NCI-H2196 treated with DMSO at 0.1 percent for 48 hours (cell line): ENCODE data around the gene DDN.

Source experiments
- DNase-seq: peaks from one replicate; lab custom pipeline; 2025; ENCODE audit not compliant: unreplicated experiment; lab: John Stamatoyannopoulos, UW

Gene DDN

DNA sequence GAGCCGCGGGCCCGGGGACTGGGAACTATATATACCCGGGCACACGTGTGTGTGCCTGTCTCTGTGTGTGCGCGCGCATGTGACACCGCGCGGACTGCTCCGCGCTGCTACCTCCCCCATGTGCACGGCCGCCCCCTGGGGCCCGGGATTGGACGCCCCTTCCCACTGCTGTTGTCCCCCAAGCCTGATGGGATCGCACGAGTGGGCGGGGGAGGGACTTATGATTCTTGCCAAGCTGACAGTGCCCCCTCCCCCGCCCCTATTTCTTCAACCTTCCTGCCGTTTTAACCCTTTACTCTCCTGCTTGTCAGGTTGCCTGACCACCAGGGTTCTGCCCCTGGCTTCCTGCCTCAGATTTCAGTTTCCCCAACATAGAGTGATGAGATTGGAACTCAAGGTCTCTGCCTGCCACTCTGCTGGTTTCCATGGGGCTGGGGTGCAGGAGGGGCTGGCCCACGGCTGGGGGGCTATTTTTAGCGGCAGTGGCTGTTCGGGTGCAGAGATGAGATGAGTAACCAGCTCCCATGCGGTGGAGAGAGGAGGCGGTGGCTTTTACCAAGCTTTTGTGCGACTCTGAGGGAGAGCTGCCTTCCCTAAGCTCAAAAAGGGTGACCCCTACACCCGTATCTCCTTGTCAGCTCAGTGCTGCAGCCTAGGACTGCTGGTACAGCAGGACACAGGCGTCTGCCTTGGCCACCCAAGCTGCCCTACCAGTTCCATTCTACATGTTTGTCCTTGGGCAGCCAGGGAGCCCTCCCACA is at the start of gene DDN:
Gene DDN (minus strand): TSS at position 5 of the 761 bp plus-strand sequence. CDS start 88 bp downstream, outside the sequence.
- no peak for DNase-seq

DNA sequence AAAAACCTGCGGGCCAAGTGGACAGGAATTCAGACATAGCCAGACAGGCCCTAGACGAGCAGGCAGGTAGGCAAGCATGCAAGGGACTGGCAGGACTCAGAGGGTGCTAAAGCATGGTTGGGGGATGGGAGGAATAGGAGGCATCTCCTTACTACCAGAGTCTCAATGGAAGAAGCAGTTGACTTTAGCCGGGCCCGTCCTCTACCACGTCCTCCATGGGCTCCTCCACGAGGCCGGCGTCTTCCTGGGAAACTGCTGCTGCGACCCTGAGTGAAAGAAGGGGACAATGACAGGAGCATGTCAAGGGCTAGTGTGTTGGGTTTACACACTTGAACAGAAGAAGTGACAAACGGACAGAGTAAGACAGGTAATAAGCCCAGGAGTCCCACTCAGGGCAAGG is 49.8 kb upstream of the DDN start:
- no peak for DNase-seq

DNA sequence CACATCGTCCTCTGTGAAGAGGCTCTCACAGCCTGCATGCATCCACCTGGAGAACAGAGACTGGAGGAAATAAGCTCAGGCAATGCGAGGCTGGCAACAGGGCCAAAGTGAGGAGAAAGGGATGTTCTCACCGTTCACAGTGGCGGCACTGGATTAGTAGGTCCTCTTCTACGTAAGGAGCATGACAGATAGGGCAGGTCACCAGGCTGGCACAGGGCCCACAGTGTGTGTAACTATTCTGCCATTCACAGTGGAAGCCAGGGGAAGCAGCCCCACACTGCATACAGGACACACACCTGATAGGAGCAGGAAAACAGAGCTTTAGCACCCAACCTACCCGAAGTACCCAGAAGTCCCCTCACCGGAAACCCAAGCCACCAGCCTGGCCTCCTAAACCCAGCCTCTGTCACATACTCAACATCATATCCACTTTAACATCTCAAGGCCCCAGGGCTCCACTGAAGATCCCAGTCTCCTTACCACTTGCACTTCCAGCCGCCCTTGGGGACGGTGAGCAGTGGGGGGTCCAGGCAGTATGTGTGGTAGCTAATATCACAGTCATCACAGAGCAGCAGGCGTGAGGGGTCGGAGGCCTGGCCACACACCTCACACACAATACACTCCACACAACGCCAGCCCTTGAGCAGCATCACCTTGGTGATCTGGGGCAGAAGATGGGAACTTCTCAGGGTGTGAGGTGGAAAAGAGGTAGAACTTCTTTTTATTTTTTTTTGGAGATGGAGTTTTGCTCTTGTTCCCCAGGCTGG is 47.1 kb upstream of the DDN start:
- DNase-seq = no peak

DNA sequence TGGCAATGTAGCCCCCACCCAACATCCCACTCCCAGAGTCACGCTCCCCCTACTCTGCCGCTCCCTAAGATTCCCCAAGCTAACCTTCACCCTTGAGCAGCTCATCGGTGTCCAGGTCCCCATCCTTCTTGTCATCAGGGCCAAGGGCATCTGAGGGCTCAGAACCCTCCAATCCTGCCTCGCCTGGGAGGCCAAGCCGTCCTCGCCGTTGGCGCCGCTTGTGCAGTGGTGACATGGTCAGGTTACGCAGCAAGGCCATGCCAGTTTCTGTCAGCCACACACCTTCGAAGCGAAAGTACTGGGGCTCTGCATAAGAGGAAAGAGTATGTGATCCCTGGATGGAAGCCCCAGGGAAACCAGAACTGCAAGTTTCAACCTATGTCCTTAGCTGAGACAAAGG is 45.5 kb upstream of the DDN start:
- DNase-seq = no peak

DNA sequence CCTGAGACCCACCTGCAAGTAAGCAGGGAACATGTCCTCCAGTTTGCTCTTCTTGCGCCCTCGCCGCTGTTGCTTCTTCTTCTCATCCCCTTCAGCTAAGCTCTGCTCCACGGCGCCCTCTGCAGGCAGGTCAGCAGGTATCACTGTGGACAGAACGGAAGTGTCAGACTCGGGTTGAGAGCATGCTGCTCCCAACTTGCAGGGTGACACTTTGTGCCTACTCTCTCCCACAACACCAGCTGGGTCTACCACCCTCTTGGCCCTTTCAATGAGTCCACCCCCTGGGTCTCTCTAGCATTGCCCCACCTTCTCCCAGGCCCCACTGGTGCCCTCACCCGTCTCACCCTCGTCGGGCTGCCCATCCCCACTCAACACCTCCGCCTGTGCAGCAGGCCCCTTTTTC is 44.7 kb upstream of the DDN start:
- no peak for DNase-seq

DNA sequence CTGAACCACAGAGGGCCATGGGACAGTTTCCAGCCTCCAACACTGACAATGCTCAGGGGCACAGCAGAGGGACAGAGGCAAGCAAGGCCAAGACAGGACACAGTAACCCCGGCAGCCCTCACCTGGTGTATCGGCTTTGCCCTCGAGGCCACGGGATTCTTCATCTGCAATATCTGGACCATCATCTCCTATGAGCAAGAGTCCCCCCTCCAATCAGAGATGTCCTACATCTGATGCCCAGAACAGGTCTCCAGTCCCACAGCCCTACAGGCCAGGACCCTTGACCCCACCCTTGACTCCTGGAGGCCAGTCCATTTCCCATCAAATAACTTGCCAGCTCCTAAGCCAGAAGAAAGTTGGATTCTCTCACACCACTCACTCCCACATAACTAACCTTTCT is 44.1 kb upstream of the DDN start:
- no peak for DNase-seq

DNA sequence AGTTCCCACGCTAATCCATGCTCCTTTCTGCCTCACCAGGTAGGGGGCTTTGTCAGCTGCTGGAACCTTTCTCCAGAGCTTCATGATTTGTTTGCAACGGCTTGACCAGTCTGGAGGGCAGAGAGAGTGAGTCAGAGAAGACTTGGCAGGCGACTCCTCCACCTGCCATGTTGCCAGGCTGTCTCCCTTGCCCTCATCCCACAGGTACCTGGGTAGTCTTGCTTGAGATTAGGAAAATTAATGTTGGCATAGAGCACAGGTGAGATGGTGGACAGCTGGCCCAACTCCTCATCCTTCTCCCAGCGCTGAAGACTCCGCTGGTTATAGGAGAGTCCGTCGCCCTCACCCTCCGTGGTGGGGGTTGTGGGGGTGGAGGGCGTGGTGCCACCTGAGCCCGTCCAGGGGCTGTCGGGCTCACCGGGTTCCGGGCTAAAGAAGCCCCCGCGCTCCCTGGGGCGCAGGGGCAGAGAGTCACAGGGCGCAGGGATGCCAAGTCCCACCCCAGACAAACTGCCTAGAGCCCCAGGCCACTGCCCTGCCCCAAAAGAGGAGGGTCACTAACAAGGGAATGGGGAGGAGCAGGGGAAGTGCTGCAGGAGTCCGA is 42.8 kb upstream of the DDN start:
- no peak for DNase-seq

DNA sequence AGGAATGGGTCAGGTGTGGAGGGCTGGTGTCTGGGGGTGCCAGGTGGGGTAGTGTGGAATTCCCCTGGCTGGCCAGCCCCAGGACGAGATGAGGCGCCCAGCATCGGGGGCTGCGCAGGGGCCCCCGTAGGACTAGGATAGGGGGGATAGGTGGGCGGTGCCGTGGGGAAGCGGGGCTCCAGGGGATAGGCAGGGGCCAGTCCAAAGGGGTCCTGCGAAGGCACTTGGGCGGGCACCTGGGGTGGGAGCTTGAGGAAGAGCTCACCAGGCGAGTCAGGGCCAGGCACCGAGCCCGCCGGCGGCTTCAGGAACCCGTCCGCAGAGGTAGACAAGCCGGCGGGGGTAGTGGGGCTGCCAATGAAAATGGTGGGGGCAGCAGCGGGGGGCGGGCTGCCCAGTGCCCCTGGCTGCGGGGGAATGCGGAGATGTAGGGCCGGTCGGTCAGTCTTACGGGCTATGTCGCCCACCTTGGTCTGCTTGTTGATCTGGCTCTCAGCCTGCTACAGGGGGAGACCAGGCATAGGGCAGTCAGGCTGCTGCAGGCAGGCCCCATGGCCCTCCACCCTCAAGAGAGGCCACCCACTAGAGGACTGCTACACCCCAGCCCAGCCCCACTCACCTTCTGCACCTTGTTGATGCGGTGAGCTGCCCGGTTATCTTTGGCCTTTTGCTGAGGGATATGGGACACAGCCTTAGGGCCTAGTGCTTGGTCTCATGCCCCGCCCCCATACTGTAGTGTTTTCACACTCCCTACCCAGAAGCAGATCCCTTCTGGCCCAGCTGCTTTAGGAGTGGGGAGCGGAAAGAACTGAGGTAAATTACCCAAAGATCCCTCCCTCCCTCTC is 42.1 kb upstream of the DDN start:
- DNase-seq = no peak

DNA sequence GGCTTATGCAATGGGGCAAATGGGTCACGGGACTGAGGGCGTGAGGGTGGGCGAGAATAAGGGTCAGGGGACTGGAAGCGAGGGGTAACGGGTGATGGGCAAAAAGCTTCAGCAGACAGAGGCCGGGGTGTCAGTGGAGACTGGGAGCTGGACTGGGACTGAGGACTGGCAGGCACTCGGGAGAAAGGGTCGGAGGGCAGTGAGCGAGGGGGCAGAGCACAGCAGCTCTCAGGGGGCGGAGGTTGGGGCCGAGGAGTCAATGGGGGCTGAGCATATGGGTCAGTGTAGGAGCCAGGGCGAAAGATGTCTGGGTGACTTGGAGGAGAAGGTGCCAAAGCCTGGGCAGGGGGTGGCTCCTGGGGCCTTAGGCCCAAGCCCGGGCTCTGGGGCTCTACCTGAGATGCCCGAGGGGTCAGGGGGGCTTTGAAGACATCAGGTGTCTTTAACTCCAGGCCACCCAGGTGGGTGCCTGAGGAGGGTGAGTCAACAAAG is 41.2 kb upstream of the DDN start:
- no peak for DNase-seq

DNA sequence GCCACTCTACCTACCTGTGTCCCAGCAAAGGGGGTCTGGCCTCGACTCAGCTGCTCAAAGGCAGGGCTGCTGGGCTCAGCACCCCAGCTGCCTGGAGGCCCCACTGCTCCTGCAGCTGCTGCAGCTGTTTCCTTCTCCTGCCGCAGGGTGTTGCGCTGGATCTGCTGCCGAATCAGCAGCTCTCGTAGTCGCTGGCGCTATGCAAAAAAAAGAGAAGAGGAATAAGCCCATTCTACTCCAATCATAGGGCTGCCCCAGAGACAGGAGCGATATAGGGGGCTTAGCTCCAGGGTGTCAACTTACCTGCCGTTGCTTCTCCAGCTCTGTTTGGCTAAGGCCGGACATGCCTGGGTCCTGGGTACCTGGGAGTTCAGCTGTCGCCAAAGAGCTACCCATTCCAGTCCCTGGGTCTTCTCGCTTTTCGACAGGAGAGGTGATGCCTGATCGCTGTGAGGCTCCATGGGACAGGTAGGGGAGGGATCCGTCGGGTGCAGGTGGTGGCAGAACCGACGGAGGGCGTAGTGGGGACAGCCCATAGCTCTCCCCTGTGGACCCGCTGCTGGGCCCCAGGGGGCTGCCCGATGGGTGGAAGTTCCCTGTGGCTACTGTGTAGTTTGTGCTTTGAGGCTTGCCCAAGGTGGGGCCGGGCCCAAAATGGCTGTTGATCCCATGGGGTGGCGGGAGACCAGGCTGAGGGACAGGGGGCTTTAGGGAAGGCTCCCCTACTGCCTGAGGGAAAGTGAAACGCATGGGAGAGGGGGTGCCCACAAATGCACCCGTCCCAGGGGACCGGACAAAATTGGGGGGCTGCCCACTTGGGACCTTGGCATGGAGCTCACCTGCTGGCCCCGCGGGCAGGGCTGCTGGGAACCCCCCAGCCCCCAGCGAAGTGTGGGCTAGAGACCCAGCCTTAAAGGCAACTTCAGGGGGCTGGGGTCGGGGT is 40.5 kb upstream of the DDN start:
- no peak for DNase-seq

DNA sequence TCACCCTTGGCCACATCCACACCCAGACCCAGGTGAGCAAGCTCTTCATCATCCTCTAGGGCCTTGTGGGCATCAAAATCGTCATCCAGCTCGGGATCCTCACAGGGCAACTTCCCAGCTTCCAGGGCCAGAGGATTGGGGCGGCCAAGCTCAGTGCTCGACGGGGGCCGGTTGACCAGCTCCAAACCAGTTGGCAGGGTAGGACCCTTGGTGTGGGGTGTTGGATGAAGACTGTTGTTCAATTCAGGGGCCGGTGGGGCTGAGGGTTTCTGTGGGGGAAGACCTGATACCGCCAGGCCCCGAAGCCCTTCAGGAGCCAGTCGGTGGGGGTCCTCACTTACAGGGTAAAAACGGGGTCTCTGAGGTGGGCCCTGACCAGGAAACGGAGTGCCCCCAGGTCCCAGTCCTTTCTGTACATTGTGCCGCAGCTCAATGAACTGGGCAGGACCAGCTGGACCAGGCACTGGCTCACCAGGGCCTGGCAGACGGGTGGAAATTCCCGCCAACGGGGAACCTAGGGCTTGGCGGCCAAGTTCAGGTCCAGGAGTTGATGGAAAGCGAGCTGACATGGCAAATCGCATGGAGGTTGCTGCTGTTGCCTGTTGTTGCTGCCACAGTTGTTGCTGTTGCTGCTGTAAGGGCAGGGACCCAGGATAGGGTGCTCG is 39.2 kb upstream of the DDN start:
- DNase-seq = no peak

DNA sequence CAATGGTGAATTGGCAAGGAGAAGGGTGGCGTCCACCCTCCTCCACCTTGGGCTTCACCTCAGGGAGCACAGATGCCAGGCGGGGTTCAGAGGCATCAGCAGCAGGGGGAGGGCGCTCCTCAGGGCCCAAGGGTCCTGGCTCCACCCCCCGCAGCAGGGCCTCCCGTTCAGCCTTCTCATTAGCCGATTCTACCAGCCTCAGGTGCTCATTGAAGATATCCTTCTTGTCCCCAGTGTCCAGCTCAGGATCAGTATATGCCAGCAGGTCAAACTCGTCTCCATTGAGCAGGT is 38.7 kb upstream of the DDN start:
- no peak for DNase-seq

DNA sequence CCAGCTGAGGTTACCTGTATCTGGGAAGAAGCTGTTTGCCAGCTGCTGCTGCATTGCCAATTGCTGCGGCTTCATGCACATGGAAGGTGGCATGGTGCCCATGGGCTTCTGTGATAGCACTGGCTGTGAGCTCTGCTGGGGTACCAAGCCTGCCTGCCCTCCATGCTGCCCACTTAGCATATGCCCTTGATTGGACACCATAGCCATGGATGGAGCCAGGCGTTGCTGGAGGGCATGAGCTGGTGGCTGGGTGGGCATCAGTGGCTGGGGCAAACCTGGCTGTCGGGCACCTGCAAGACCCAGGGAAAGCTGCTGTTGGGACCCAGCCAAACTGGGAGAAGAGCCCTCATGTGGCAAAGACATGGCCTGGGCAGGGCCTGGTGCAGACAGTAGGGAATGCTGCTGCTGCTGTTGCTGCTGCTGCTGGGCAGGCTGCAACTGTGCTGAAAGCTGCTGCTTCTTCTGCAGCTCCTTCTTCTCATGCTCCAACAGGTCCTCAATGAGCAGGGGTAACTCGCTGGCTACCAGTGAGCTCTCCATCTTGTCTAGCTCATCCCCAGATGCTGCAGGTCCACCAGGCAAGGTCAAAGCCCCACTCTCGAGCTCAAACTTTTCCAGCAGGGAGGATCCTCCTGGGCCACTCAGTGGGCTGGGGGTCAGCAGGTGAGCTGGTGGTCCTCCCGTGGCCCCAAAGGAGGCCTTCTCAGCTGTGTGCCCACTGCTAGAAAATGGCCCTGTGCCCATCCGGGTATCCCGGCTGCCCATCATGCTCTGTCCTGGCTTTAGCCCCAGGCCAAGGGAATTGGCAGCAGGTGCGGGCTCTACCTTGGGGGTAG is 38.2 kb upstream of the DDN start:
- DNase-seq = no peak

DNA sequence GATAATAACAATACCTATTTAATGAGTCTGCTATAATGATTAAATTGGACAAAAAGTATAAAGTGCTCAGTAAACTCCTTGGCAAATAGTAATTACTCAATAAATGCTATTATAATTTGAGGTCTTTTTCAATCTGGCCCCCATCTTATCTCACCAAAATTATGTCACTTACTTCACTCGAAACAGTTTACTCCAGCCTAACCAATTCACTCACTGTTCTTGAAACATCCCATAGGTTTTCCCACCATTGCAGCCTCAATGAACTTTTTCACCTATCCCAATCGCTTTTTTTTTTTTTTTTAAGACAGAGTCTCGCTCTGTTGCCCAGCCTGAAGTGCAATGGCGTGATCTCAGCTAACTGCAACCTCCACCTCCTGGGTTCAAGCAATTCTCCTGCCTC is 36.9 kb upstream of the DDN start:
- no peak for DNase-seq

DNA sequence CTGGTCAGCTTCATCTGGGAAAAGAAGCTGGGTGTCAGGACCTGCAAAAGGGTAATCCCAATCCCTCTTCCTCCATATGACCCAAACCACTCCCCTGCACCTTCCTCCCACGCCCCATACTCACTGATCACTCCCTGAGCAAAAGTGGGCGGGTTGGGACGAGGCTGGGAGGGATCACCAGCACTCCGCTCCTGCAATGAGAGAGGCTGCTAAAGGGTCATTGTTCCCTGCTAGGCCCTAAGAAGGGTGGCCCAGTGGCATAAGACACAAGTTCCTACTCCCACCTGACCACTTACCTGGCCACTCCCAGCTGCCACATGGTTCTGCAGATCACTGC is 35.1 kb upstream of the DDN start:
- no peak for DNase-seq

DNA sequence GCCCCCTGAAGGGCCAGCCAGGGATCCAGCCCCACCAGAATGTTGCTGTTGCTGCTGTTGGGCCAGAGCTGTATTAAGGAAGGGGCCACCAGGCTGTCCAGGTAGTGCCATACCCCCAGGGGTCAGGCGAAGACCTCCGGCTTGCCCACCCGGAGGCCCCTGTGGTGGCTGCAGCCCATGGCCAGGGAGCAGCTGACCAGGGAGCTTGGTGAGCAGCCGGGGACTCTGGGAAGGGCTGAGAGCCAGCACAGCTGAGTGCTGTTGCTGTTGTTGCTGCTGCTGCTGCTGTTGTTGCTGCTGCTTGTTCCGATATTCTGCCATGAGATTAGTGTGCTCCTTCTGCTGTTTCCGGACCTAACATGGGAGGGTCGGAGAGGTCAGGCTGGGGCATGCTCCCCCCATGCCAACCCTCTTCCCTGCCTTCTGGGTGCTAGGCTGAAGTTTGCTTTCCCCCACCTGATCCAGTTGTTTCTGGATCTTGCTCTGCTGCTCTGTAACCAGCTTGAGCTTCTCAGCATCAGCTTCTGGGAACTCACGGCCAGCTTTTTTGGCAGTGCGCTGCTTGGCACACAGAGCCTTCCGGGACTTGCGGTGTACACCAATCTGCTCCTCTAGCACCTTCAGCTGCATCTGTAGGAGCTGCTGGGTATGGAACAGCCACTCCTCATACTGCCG is 34.6 kb upstream of the DDN start:
- DNase-seq = no peak

DNA sequence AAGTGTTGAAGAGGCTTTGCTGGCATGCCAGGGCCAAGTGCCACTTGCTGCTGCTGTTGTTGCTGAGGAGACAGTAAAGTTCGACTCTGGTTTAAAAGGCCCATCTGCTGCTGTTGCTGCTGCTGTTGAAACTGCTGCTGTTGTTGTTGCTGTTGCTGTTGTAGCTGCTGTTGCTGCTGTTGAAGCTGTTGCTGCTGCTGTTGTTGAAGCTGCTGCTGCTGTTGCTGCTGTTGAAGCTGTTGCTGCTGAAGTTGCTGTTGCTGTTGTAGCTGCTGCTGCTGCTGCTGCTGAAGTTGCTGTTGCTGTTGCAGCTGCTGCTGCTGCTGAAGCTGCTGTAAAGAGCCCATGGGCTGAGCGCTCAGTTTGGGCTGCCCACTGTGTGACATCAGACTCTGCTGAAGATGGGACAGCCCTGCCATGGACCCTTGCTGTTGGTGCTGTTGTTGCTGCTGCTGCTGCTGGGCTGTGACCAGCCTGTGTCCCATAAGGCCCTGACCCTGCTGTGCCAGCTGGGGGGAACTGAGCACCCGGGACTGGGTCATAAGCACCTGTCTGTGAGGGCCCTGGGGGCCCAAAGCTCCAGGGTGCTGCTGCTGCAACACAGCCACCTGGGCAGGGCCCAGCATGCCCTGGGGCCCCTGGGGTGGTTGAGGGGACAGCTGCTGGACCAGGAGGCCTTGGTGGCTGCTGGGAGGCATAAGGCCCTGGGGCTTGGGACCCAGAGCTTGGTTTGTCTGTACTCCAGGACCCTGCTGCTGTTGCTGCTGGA is 33.7 kb upstream of the DDN start:
- DNase-seq = no peak

DNA sequence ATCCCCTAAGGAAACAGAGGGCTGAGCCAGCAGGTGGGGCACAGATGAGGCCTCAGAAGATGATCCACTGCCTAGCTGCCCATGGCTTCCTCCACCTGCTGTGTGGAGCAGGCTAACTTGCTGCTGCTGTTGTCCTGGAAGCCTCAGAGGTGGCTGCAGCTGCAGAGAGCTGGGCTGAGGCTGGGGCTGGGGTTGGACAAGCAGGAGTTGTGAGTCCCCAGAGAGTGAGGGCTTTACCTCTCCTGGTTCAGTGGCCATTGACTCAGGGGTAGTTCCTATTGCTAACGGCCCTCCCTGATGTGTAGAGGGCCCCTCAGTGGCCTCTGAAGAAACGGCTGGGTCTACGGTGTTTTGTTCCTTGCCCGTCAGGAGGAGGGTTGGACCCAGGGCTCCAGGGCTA is 33.1 kb upstream of the DDN start:
- DNase-seq = no peak
